Small intestine (tissue), 7 donors: Measurements from ENCODE around the gene ATP12A. TPM values are rescaled to one million over a fixed set of nuclear protein-coding genes. Genes with fewer than 3 reads are reported as not detected.

Experiments
- DNase-seq, 2 donors: peaks; one replicate each; pipeline versions ENCODE4 v3.0.0 to v3.0.0-alpha.2; 2013
- FAIRE-seq: peaks from 2 replicates; lab custom pipeline; 2012; peaks lifted over from hg19 to GRCh38; lab: Jason Lieb, UNC
- H3K27ac ChIP-seq, 3 donors: one replicate each; pipeline ENCODE4 v1.5.1; 2013; ENCODE audit warnings: low read length in 2 of 3, mild to moderate bottlenecking in 2 of 3, control low read depth in 1 of 3, inconsistent platforms in 1 of 3, low read depth in 1 of 3, moderate library complexity in 1 of 3
- H3K27me3 ChIP-seq, 3 donors: one replicate each; pipeline ENCODE4 v1.6.1; 2013; ENCODE audit warnings: low read length in 3 of 3, inconsistent platforms in 1 of 3; ENCODE audit not compliant: control insufficient read depth in 3 of 3, insufficient read depth in 3 of 3
- H3K36me3 ChIP-seq, 3 donors: one replicate each; pipeline ENCODE4 v1.6.1; 2013; ENCODE audit warnings: low read length in 3 of 3, inconsistent platforms in 1 of 3, low read depth in 1 of 3, mild to moderate bottlenecking in 1 of 3, moderate library complexity in 1 of 3; ENCODE audit not compliant: control insufficient read depth in 3 of 3, insufficient read depth in 2 of 3
- H3K4me1 ChIP-seq, 3 donors: one replicate each; pipeline ENCODE4 v1.6.1; 2013; ENCODE audit warnings: low read length in 2 of 3, inconsistent platforms in 1 of 3, low read depth in 1 of 3, mild to moderate bottlenecking in 1 of 3, moderate library complexity in 1 of 3; ENCODE audit not compliant: control insufficient read depth in 3 of 3, insufficient read depth in 2 of 3
- H3K4me3 ChIP-seq, 3 donors: one replicate each; pipeline ENCODE4 v1.5.1; 2013; ENCODE audit warnings: low read length in 3 of 3, control low read depth in 1 of 3, inconsistent platforms in 1 of 3, low read depth in 1 of 3, mild to moderate bottlenecking in 1 of 3, moderate library complexity in 1 of 3
- H3K9me3 ChIP-seq, 2 donors: one replicate each; pipeline ENCODE4 v1.6.1; 2013; ENCODE audit warnings: low read depth in 1 of 2, low read length in 1 of 2; ENCODE audit not compliant: control insufficient read depth in 2 of 2, insufficient read depth in 1 of 2
- WGBS, 3 donors: extraction: QIAGEN DNeasy Blood & Tissue Kit; methylation state at CpG; one replicate each; pipeline ENCODE4 v1.1.7; 2013; 5-methylcytosine and 5-hydroxymethylcytosine counted together
- polyA plus RNA-seq, 4 donors: library from polyadenylated mRNA; stranded (reverse) in 3 of 4; unstranded in 1 of 4; fragments of 200-250 nt in 3 of 4; fragments of 120-200 nt in 1 of 4; gene quantifications; one replicate each; pipeline versions ENCODE4 v1.2.1 to v1.2.3, GENCODE V29; 2013
- donor health status: healthy with polysubstance abuse.
- donor health status: control.
- donor health status: control.
- donor health status: Bipolar disorder and iron deficiency.
- donor health status: healthy.

The ATP12A gene
- polyA plus RNA-seq, 4 donors, result 0.01 TPM; not detected in 3

- no peaks in the 10 kb centered on the region for H3K9me3 ChIP-seq
- FAIRE-seq (no peak), DNase-seq (no peak)
- H3K4me1 ChIP-seq, result no peaks in the 10 kb centered on the region
- peaks cover 0 to 13% (median 0%) of the 10 kb centered on the region in 3 donors for H3K27me3 ChIP-seq
- no peak overlapping the region for H3K27ac ChIP-seq
- no peak overlapping the region for H3K4me3 ChIP-seq
- no peaks in the 10 kb centered on the region for H3K36me3 ChIP-seq
- WGBS, 3 donors, result 82 to 86% (median 83%) methylated on average over 7 of the region's 7 CpGs
These were observed 7.4 kb downstream of the ATP12A start for GRCh38 chr13:24687611-24688010.

- Histone ChIP-seq H3K36me3 (no peaks in the 10 kb centered on the region), H3K9me3 (no peaks in the 10 kb centered on the region), H3K27me3 (peaks cover 0 to 13% (median 0%) of the 10 kb centered on the region in 3 donors), H3K27ac (no peak overlapping the region), H3K4me3 (no peak overlapping the region), H3K4me1 (no peaks in the 10 kb centered on the region)
- WGBS, 3 donors, result 36 to 43% (median 38%) methylated on average over 10 of the region's 10 CpGs
- DNase-seq, result no peak
- no peak for FAIRE-seq
These were observed 7.9 kb downstream of the ATP12A start for GRCh38 chr13:24688111-24688510.

GRCh38 chr13:24688950-24689349, 8.7 kb downstream of the ATP12A start:
- 44 to 76% (median 50%) methylated on average over 11 of the region's 11 CpGs for WGBS, 3 donors
- Histone ChIP-seq H3K9me3 (no peaks in the 10 kb centered on the region), H3K27ac (no peak overlapping the region), H3K4me3 (no peak overlapping the region), H3K36me3 (no peaks in the 10 kb centered on the region), H3K27me3 (peaks cover 0 to 13% (median 0%) of the 10 kb centered on the region in 3 donors), H3K4me1 (no peaks in the 10 kb centered on the region)
- no peak for FAIRE-seq
- no peak for DNase-seq

GRCh38 chr13:24691381-24691780, 11.2 kb downstream of the ATP12A start:
- Histone ChIP-seq H3K27ac (no peak overlapping the region), H3K9me3 (no peaks in the 10 kb centered on the region), H3K27me3 (peaks cover 0 to 13% (median 0%) of the 10 kb centered on the region in 3 donors), H3K36me3 (no peaks in the 10 kb centered on the region), H3K4me3 (no peak overlapping the region), H3K4me1 (no peaks in the 10 kb centered on the region)
- DNase-seq, result no peak
- 69 to 86% (median 83%) methylated on average over 5 of the region's 5 CpGs for WGBS, 3 donors
- no peak for FAIRE-seq

- DNase-seq (peak in 1 of 2 donors; percentile 59), FAIRE-seq (no peak)
- peaks cover 0 to 13% (median 0%) of the 10 kb centered on the region in 3 donors for H3K27me3 ChIP-seq
- H3K4me3 ChIP-seq, result no peak overlapping the region
- no peak overlapping the region for H3K27ac ChIP-seq
- no peaks in the 10 kb centered on the region for H3K36me3 ChIP-seq
- no peaks in the 10 kb centered on the region for H3K9me3 ChIP-seq
- no peaks in the 10 kb centered on the region for H3K4me1 ChIP-seq
- 42 to 50% (median 47%) methylated on average over 4 of the region's 4 CpGs for WGBS, 3 donors
These were observed 12.4 kb downstream of the ATP12A start for GRCh38 chr13:24692561-24692960.

- FAIRE-seq (no peak), DNase-seq (peak; percentile 65 to 73)
- H3K27me3 ChIP-seq, result peaks cover 0 to 6% (median 0%) of the 10 kb centered on the region in 3 donors
- no peaks in the 10 kb centered on the region for H3K9me3 ChIP-seq
- no peak overlapping the region for H3K4me3 ChIP-seq
- H3K4me1 ChIP-seq, result no peaks in the 10 kb centered on the region
- no peaks in the 10 kb centered on the region for H3K36me3 ChIP-seq
- 18 to 28% (median 22%) methylated on average over 17 of the region's 17 CpGs for WGBS, 3 donors
- no peak overlapping the region for H3K27ac ChIP-seq
These were observed 13.8 kb downstream of the ATP12A start for GRCh38 chr13:24693862-24694471.

GRCh38 chr13:24694907-24695306, 14.7 kb downstream of the ATP12A start:
- FAIRE-seq, result no peak
- no peaks in the 10 kb centered on the region for H3K36me3 ChIP-seq
- H3K27me3 ChIP-seq, result peaks cover 0 to under 1% (median 0%) of the 10 kb centered on the region in 3 donors
- H3K4me1 ChIP-seq, result no peaks in the 10 kb centered on the region
- H3K27ac ChIP-seq, result no peak overlapping the region
- no peak overlapping the region for H3K4me3 ChIP-seq
- H3K9me3 ChIP-seq, result no peaks in the 10 kb centered on the region
- DNase-seq, result no peak
- WGBS, 3 donors, result 70 to 85% (median 81%) methylated on average over 12 of the region's 12 CpGs

GRCh38 chr13:24698686-24699085, 18.5 kb downstream of the ATP12A start:
- Histone ChIP-seq H3K27me3 (peaks cover 0 to 4% (median 3%) of the 10 kb centered on the region in 3 donors), H3K4me3 (no peak overlapping the region), H3K4me1 (no peaks in the 10 kb centered on the region), H3K9me3 (no peaks in the 10 kb centered on the region), H3K27ac (no peak overlapping the region), H3K36me3 (no peaks in the 10 kb centered on the region)
- no peak for DNase-seq
- FAIRE-seq, result no peak
- 86 to 92% (median 90%) methylated on average over 12 of the region's 12 CpGs for WGBS, 3 donors

- H3K9me3 ChIP-seq, result no peaks in the 10 kb centered on the region
- 85 to 89% (median 89%) methylated on average over 5 of the region's 5 CpGs for WGBS, 3 donors
- no peaks in the 10 kb centered on the region for H3K4me1 ChIP-seq
- H3K4me3 ChIP-seq, result no peak overlapping the region
- no peak overlapping the region for H3K27ac ChIP-seq
- no peaks in the 10 kb centered on the region for H3K36me3 ChIP-seq
- no peak for DNase-seq
- FAIRE-seq, result no peak
- peaks cover 0 to 4% (median 3%) of the 10 kb centered on the region in 3 donors for H3K27me3 ChIP-seq
These were observed 19.3 kb downstream of the ATP12A start for GRCh38 chr13:24699541-24699940.
